PFSK-1 (cell line): ENCODE measurements around the gene STK40.

ENCODE experiments used
- FOXP2 ChIP-seq: optimal IDR thresholded peaks from 2 replicates; pipeline ENCODE3; 2011; ENCODE audit warnings: borderline replicate concordance, control low read depth, inconsistent platforms; ENCODE audit not compliant: insufficient read depth; ENCODE audit errors: extremely low read length, extremely low read depth
- POLR2AphosphoS5 ChIP-seq: IDR thresholded peaks from 2 replicates; pipeline ENCODE4 v1.6.1; 2012; ENCODE audit warnings: low read depth, mild to moderate bottlenecking, control low read depth, low read length, moderate library complexity
- SIN3A ChIP-seq: IDR thresholded peaks from 2 replicates; pipeline ENCODE4 v1.6.1; 2012; ENCODE audit warnings: mild to moderate bottlenecking, low read length, moderate library complexity, borderline replicate concordance; ENCODE audit not compliant: insufficient read depth
- TAF1 ChIP-seq: IDR thresholded peaks from 2 replicates; pipeline ENCODE4 v1.6.1; 2012; ENCODE audit warnings: low read length, control low read depth, borderline replicate concordance; ENCODE audit not compliant: insufficient read depth
- TF ChIP-seq, protein P1 (sequence below), 2 experiments: IDR thresholded peaks; 2 replicates each; pipeline versions ENCODE4 v1.6.1 to v1.8.0; 2011 to 2012; ENCODE audit warnings: low read depth in 2 of 2, low read length in 2 of 2, control low read depth in 1 of 2, inconsistent platforms in 1 of 2, mild to moderate bottlenecking in 1 of 2, moderate library complexity in 1 of 2; ENCODE audit not compliant: insufficient read depth in 1 of 2

STK40 gene

DNA sequence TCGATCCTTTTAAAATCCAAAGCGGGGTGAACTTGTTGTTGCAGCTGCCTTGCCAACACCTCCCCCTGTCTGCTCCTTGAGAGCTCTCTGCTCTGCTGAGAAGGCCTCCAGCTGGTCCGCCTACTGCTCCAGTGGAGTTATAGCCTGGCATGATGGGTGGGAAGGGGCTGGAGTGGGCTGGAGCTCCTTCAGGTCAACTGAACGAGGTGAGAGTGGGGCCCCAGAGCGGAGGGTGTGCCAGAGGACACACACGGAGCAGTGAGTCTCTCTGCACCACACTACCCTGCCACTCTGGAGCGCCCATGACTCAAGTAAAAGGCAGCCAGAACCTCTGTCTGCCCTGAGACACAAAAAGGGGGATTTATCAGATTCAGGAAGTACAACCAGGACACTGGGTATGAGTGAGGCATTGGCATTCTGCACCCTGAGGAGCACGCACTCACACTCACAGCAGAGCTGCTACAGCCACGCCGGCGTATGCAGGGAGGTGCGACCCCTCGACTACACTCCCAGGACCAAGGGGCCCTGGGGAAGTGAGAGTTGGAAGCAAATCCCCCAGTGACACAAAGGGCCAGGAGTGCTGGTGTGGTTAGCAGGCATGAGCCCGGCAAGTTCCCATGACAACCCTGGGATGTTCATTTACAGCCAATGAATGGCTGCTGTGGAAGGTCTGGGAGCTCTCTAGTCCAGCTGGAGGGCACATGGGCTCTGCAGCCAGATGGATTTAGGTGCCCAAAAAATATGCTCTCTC, 34.3 kb downstream of the STK40 start:
- TF ChIP-seq SIN3A (no peak), TAF1 (no peak), FOXP2 (no peak), POLR2AphosphoS5 (no peak)
- TF ChIP-seq, protein P1, sequence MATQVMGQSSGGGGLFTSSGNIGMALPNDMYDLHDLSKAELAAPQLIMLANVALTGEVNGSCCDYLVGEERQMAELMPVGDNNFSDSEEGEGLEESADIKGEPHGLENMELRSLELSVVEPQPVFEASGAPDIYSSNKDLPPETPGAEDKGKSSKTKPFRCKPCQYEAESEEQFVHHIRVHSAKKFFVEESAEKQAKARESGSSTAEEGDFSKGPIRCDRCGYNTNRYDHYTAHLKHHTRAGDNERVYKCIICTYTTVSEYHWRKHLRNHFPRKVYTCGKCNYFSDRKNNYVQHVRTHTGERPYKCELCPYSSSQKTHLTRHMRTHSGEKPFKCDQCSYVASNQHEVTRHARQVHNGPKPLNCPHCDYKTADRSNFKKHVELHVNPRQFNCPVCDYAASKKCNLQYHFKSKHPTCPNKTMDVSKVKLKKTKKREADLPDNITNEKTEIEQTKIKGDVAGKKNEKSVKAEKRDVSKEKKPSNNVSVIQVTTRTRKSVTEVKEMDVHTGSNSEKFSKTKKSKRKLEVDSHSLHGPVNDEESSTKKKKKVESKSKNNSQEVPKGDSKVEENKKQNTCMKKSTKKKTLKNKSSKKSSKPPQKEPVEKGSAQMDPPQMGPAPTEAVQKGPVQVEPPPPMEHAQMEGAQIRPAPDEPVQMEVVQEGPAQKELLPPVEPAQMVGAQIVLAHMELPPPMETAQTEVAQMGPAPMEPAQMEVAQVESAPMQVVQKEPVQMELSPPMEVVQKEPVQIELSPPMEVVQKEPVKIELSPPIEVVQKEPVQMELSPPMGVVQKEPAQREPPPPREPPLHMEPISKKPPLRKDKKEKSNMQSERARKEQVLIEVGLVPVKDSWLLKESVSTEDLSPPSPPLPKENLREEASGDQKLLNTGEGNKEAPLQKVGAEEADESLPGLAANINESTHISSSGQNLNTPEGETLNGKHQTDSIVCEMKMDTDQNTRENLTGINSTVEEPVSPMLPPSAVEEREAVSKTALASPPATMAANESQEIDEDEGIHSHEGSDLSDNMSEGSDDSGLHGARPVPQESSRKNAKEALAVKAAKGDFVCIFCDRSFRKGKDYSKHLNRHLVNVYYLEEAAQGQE (IDR thresholded peaks at IDR 0.05; ENCODE audit: insufficient read depth in 1 of 2, low read depth in 2 of 2, low read length in 2 of 2) = no peak

DNA sequence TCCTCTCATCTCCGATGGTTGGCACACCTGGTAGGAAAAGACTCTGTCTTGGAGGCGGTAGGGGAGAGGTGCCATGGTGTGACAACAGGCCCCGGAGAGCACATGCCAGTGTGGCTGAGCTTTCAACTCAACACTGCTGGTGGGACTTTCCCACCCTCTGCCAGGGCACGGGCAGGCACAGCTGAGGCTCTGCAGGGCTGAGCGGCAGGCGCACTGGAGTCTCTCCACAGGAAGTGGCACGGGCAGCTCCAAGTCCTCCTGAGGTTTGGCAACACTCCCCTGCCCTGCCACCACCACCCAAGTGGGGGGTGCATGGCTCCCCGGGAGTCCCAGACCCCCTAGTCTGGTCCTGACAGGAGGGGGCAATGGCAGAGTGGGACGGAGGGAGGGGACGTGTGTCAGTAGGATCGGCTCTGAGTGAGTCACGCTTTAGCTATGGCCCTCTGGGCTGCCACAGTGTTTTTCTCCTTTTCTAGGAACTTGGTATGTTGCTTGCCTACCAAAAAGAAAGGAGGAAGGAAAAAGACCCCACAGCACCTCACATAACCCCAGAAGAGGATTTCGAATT, 35.0 kb downstream of the STK40 start:
- TF ChIP-seq TAF1 = no peak
- TF ChIP-seq, protein P1 (IDR thresholded peaks at IDR 0.05; ENCODE audit: insufficient read depth in 1 of 2, low read depth in 2 of 2, low read length in 2 of 2) = no peak
- no peak for TF ChIP-seq SIN3A
- no peak for TF ChIP-seq FOXP2
- TF ChIP-seq POLR2AphosphoS5 = no peak

DNA sequence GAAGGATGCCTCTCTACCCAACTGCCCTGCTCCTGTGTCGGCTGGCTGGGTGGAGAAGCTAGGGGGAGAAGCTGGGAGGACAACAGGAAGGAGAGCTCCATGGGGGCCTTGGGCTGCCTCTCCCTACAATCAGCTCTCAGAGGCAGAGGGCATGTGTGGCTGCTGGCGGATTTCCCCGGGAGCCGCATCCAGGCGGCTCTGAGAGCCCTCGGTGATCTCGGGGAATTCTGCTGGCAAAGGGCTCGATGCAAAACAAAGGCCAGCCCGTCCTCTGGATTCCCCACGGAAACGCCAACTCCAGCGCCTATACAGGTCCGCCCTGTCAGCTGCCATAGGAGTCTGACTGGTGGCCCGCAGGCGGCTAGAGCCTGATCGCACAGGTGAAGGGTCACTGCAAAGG, 35.9 kb downstream of the STK40 start:
- TF ChIP-seq, protein P1 (IDR thresholded peaks at IDR 0.05; ENCODE audit: insufficient read depth in 1 of 2, low read depth in 2 of 2, low read length in 2 of 2) = no peak
- TF ChIP-seq SIN3A = no peak
- no peak for TF ChIP-seq FOXP2
- TF ChIP-seq TAF1 = no peak
- TF ChIP-seq POLR2AphosphoS5 = no peak

DNA sequence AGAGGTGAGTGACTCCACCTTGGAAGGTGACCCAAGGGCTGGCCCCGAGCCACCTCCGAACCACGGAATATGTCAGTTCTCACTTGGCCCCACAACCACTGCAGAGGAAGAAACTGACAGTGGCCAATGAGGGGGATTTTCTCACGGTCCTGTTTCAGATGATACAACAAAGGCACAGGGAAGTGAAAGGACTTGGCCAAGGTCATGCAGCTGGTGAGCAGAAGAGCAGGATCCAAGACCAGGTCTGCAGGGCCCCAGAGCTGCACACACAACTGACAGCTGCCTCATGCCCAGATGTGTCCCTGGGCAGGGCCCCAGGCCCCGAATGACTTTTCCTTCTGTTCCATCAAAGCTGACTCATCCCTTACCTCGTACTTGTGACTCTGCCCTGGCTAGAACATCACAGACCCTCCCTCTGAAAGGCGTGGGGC, 36.5 kb downstream of the STK40 start:
- TF ChIP-seq TAF1 (no peak), POLR2AphosphoS5 (no peak), SIN3A (no peak), FOXP2 (no peak)
- TF ChIP-seq, protein P1 (IDR thresholded peaks at IDR 0.05; ENCODE audit: insufficient read depth in 1 of 2, low read depth in 2 of 2, low read length in 2 of 2) = no peak
